OCI-LY7 (cell line): ENCODE data around the gene PLCB1.

Source experiments
- CTCF ChIP-seq: fragments of 200-600 bp; sonication (generic); conservative IDR thresholded peaks from 2 replicates; pipeline ENCODE4 v1.5.1; 2014; ENCODE audit warnings: mild to moderate bottlenecking, antibody characterized with exemption, low read length, moderate library complexity, mixed read lengths
- EZH2phosphoT487 ChIP-seq: fragments of 200-600 bp; sonication (generic); IDR thresholded peaks from 2 replicates; pipeline ENCODE4 v1.6.1; 2018; ENCODE audit warnings: low read depth, borderline replicate concordance, mild to moderate bottlenecking, mixed run types, antibody characterized with exemption, low read length, moderate library complexity, mixed read lengths

- TF ChIP-seq CTCF = no peak
- no peak for TF ChIP-seq EZH2phosphoT487
Measured at GRCh38 chr20:8498571-8498970, 366.5 kb downstream of the PLCB1 start.
